HepG2 (cell line): ENCODE measurements around the gene SH3GL1. TPM values are rescaled to one million over a fixed set of nuclear protein-coding genes. Genes with fewer than 3 reads are reported as not detected.

ENCODE experiments used
- ATF7-NPFF ChIP-seq: sonication (generic); formaldehyde crosslinking; IDR thresholded peaks from 2 replicates; pipeline ENCODE4 v1.8.1; 2023; ENCODE audit warnings: mild to moderate bottlenecking, low read depth, missing genetic modification reagents, moderate library complexity
- ELF1 ChIP-seq: sonication (generic); formaldehyde crosslinking; IDR thresholded peaks from 2 replicates; pipeline ENCODE4 v1.4.0; 2020; ENCODE audit warnings: missing genetic modification reagents
- FOXC1 ChIP-seq: sonication (generic); formaldehyde crosslinking; IDR thresholded peaks from 2 replicates; pipeline ENCODE4 v1.8.0; 2022; ENCODE audit warnings: mild to moderate bottlenecking, missing genetic modification reagents, borderline replicate concordance
- FOXO1 ChIP-seq: sonication (generic); formaldehyde crosslinking; IDR thresholded peaks from 2 replicates; pipeline ENCODE4 v1.4.0; 2020; ENCODE audit warnings: missing genetic modification reagents
- NFATC3 ChIP-seq: sonication (generic); formaldehyde crosslinking; IDR thresholded peaks from 2 replicates; pipeline ENCODE4 v1.5.1; 2020; ENCODE audit warnings: mild to moderate bottlenecking, missing genetic modification reagents
- NFE2 ChIP-seq: sonication (generic); formaldehyde crosslinking; IDR thresholded peaks from 2 replicates; pipeline ENCODE4 v1.4.0; 2020; ENCODE audit warnings: missing genetic modification reagents
- NFE2L1 ChIP-seq: sonication (generic); formaldehyde crosslinking; IDR thresholded peaks from 2 replicates; pipeline ENCODE4 v1.4.0; 2020; ENCODE audit warnings: missing genetic modification reagents, mild to moderate bottlenecking, borderline replicate concordance
- NFYC ChIP-seq: IDR thresholded peaks from 2 replicates; pipeline ENCODE4 v1.6.1; 2016; ENCODE audit warnings: missing genetic modification reagents, missing compliant biosample characterization
- SAP130 ChIP-seq: IDR thresholded peaks from 2 replicates; pipeline ENCODE4 v1.6.1; 2016; ENCODE audit warnings: low read depth
- ZFP82 ChIP-seq: sonication (generic); formaldehyde crosslinking; IDR thresholded peaks from 2 replicates; pipeline ENCODE4 v1.5.1; 2020; ENCODE audit warnings: mild to moderate bottlenecking, missing genetic modification reagents, borderline replicate concordance
- ZNF350 ChIP-seq: sonication (generic); formaldehyde crosslinking; IDR thresholded peaks from 2 replicates; pipeline ENCODE4 v1.4.0; 2020; ENCODE audit warnings: mild to moderate bottlenecking, low read depth, missing genetic modification reagents, borderline replicate concordance
- ZNF816 ChIP-seq: sonication (generic); formaldehyde crosslinking; IDR thresholded peaks from 2 replicates; pipeline ENCODE4 v1.8.0; 2022; ENCODE audit warnings: missing genetic modification reagents, mild to moderate bottlenecking, borderline replicate concordance
- polyA plus RNA-seq, 8 experiments: library from polyadenylated mRNA; depleted of rRNA in 3 of 8; stranded (reverse) in 7 of 8; unstranded in 1 of 8; fragments of >200 nt; fragmentation: Illumina TruSeq in 4 of 8; extraction: Trizol in 4 of 8; gene quantifications; 2 replicates each; pipeline versions ENCODE4 v1.2.1 to v1.2.3, GENCODE V29; 2011 to 2016; ENCODE audit warnings: low read depth in 4 of 8, missing spikeins in 1 of 8, mixed read lengths in 1 of 8; ENCODE audit not compliant: insufficient read depth in 1 of 8
- total RNA-seq, 5 experiments: library from RNA; depleted of rRNA; stranded (reverse); fragments of >200 nt; fragmentation: Illumina TruSeq; extraction: Trizol; gene quantifications; 2 replicates each; pipeline ENCODE4 v1.2.3, GENCODE V29; 2016; ENCODE audit warnings: low read depth in 1 of 5
- TF ChIP-seq, protein P1 (sequence below): sonication (generic); formaldehyde crosslinking; IDR thresholded peaks from 2 replicates; pipeline ENCODE4 v1.5.0; 2020; ENCODE audit warnings: mild to moderate bottlenecking, low read depth, missing genetic modification reagents, borderline replicate concordance
- TF ChIP-seq, protein P2 (sequence below): sonication (generic); formaldehyde crosslinking; IDR thresholded peaks from 2 replicates; pipeline ENCODE4 v1.5.0; 2020; ENCODE audit warnings: missing genetic modification reagents
- TF ChIP-seq, protein P3 (sequence below): sonication (generic); formaldehyde crosslinking; conservative IDR thresholded peaks from 2 replicates; pipeline ENCODE4 v1.8.0; 2022; ENCODE audit warnings: low read depth, missing genetic modification reagents
- TF ChIP-seq, protein P4 (sequence below): sonication (generic); formaldehyde crosslinking; IDR thresholded peaks from 2 replicates; pipeline ENCODE4 v1.4.0; 2020; ENCODE audit warnings: missing genetic modification reagents
- TF ChIP-seq, protein P5 (sequence below): sonication (generic); formaldehyde crosslinking; IDR thresholded peaks from 2 replicates; pipeline ENCODE4 v1.5.0; 2020; ENCODE audit warnings: missing genetic modification reagents
- TF ChIP-seq, protein P6 (sequence below): sonication (generic); formaldehyde crosslinking; IDR thresholded peaks from 2 replicates; pipeline ENCODE4 v1.4.0; 2020; ENCODE audit warnings: missing genetic modification reagents

Gene SH3GL1
- total and polyA plus RNA-seq, 2 of the 13 experiments (the other 11 are each of a cell fraction or from before 2014, with no cell fraction given): 33.0 to 45.1 TPM

DNA sequence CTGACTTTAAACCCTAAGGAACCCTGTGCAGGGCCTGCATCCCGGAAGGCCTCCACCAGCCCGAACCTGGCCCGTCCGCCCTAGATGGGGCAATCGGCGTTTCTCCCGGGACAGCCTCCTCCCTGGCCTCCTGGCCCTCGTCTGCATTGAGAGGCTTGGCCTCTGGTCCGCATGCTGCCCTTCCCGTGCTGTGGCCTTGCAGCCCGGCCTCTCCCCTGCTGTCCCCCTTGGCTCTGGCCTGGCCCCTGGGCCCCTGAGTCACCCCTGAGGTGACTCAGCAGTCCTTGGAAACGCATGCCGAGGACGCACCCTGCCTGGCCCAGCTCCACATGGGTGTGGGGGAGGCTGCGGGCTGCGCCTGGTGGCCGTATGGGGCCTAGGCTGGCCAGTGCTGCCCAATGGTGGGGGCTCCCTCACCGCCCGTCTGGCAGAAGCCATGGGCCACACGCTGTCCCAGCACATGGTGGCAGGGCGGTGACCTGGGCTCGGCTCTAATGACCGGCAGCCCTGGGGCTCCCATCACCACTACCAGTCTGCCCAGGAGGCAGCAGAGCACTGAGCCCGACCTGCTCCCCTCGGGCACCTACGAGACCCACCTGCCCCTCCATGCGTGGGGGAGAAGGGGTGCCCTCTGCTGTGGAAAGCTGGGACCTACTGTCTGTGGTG, 25.7 kb downstream of the SH3GL1 start (continued):
- TF ChIP-seq, protein P1, sequence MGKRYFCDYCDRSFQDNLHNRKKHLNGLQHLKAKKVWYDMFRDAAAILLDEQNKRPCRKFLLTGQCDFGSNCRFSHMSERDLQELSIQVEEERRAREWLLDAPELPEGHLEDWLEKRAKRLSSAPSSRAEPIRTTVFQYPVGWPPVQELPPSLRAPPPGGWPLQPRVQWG: 0 out of 2 replicates have a peak, but pooled peaks have one; percentile 67
- TF ChIP-seq FOXC1 (CRISPR knock-in tag) (no peak; the same call in 1 of the 2 replicates), NFE2L1 (CRISPR knock-in tag) (peak; percentile 98), ZNF350 (CRISPR knock-in tag) (peak; percentile 89), SAP130 (CRISPR knock-in tag) (peak; percentile 96), NFATC3 (CRISPR knock-in tag) (no peak; the same call in none of the 2 replicates), FOXO1 (peak; percentile 44; the same call in 1 of the 2 replicates), ELF1 (CRISPR knock-in tag) (peak; percentile 59; the same call in 1 of the 2 replicates), NFE2 (CRISPR knock-in tag) (peak; percentile 99), ZFP82 (CRISPR knock-in tag) (peak; percentile 59; the same call in 1 of the 2 replicates), ATF7-NPFF (peak; percentile 34; the same call in 1 of the 2 replicates), NFYC (peak; percentile 47; the same call in 1 of the 2 replicates), ZNF816 (CRISPR knock-in tag) (0 out of 2 replicates have a peak, but pooled peaks have one; percentile 66)
- TF ChIP-seq, protein P2, sequence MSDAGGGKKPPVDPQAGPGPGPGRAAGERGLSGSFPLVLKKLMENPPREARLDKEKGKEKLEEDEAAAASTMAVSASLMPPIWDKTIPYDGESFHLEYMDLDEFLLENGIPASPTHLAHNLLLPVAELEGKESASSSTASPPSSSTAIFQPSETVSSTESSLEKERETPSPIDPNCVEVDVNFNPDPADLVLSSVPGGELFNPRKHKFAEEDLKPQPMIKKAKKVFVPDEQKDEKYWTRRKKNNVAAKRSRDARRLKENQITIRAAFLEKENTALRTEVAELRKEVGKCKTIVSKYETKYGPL (CRISPR knock-in tag): no peak
- TF ChIP-seq, protein P3, sequence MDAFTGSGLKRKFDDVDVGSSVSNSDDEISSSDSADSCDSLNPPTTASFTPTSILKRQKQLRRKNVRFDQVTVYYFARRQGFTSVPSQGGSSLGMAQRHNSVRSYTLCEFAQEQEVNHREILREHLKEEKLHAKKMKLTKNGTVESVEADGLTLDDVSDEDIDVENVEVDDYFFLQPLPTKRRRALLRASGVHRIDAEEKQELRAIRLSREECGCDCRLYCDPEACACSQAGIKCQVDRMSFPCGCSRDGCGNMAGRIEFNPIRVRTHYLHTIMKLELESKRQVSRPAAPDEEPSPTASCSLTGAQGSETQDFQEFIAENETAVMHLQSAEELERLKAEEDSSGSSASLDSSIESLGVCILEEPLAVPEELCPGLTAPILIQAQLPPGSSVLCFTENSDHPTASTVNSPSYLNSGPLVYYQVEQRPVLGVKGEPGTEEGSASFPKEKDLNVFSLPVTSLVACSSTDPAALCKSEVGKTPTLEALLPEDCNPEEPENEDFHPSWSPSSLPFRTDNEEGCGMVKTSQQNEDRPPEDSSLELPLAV: no peak
- TF ChIP-seq, protein P4, sequence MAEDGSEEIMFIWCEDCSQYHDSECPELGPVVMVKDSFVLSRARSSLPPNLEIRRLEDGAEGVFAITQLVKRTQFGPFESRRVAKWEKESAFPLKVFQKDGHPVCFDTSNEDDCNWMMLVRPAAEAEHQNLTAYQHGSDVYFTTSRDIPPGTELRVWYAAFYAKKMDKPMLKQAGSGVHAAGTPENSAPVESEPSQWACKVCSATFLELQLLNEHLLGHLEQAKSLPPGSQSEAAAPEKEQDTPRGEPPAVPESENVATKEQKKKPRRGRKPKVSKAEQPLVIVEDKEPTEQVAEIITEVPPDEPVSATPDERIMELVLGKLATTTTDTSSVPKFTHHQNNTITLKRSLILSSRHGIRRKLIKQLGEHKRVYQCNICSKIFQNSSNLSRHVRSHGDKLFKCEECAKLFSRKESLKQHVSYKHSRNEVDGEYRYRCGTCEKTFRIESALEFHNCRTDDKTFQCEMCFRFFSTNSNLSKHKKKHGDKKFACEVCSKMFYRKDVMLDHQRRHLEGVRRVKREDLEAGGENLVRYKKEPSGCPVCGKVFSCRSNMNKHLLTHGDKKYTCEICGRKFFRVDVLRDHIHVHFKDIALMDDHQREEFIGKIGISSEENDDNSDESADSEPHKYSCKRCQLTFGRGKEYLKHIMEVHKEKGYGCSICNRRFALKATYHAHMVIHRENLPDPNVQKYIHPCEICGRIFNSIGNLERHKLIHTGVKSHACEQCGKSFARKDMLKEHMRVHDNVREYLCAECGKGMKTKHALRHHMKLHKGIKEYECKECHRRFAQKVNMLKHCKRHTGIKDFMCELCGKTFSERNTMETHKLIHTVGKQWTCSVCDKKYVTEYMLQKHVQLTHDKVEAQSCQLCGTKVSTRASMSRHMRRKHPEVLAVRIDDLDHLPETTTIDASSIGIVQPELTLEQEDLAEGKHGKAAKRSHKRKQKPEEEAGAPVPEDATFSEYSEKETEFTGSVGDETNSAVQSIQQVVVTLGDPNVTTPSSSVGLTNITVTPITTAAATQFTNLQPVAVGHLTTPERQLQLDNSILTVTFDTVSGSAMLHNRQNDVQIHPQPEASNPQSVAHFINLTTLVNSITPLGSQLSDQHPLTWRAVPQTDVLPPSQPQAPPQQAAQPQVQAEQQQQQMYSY: no peak
- TF ChIP-seq, protein P5, sequence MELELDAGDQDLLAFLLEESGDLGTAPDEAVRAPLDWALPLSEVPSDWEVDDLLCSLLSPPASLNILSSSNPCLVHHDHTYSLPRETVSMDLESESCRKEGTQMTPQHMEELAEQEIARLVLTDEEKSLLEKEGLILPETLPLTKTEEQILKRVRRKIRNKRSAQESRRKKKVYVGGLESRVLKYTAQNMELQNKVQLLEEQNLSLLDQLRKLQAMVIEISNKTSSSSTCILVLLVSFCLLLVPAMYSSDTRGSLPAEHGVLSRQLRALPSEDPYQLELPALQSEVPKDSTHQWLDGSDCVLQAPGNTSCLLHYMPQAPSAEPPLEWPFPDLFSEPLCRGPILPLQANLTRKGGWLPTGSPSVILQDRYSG (CRISPR knock-in tag): peak; percentile 66; the same call in 1 of the 2 replicates
- TF ChIP-seq, protein P6, sequence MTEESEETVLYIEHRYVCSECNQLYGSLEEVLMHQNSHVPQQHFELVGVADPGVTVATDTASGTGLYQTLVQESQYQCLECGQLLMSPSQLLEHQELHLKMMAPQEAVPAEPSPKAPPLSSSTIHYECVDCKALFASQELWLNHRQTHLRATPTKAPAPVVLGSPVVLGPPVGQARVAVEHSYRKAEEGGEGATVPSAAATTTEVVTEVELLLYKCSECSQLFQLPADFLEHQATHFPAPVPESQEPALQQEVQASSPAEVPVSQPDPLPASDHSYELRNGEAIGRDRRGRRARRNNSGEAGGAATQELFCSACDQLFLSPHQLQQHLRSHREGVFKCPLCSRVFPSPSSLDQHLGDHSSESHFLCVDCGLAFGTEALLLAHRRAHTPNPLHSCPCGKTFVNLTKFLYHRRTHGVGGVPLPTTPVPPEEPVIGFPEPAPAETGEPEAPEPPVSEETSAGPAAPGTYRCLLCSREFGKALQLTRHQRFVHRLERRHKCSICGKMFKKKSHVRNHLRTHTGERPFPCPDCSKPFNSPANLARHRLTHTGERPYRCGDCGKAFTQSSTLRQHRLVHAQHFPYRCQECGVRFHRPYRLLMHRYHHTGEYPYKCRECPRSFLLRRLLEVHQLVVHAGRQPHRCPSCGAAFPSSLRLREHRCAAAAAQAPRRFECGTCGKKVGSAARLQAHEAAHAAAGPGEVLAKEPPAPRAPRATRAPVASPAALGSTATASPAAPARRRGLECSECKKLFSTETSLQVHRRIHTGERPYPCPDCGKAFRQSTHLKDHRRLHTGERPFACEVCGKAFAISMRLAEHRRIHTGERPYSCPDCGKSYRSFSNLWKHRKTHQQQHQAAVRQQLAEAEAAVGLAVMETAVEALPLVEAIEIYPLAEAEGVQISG (CRISPR knock-in tag): peak; percentile 77
